Measurements from ENCODE around the gene OCA2. TPM values are rescaled to one million over a fixed set of nuclear protein-coding genes. Genes with fewer than 3 reads are reported as not detected.

Gene OCA2
- total RNA-seq, 6 experiments from 2014 or later = 0.07 to 0.13 (median 0.12) TPM; not detected in 3

- TF ChIP-seq CTCF (IDR thresholded peaks at IDR 0.05) = no peak
- no peaks in the 10 kb centered on the region for H3K36me3 ChIP-seq
- no peak overlapping the region for H3K4me3 ChIP-seq
- 90% methylated on average over 2 of the region's 12 CpGs for WGBS (ENCODE audit: insufficient coverage, low coverage, low lambda C conversion rate, missing lambda C conversion rate)
- intact Hi-C loops (cut with DNase I) = no loop called here
- ATAC-seq (no peak), DNase-seq (no peak)
- H3K9me3 ChIP-seq = no peaks in the 10 kb centered on the region
- no peak overlapping the region for H3K27ac ChIP-seq
- H3K4me1 ChIP-seq = no peaks in the 10 kb centered on the region
- no peaks in the 10 kb centered on the region for H3K27me3 ChIP-seq
These were observed 71.4 kb downstream of the OCA2 start for GRCh38 chr15:28027714-28028076.

- Histone ChIP-seq H3K9me3 (no peaks in the 10 kb centered on the region), H3K36me3 (no peaks in the 10 kb centered on the region), H3K27ac (no peak overlapping the region), H3K27me3 (no peaks in the 10 kb centered on the region), H3K4me3 (no peak overlapping the region), H3K4me1 (no peaks in the 10 kb centered on the region)
- DNase-seq (no peak), ATAC-seq (no peak)
- TF ChIP-seq CTCF (IDR thresholded peaks at IDR 0.05) (no peak), POLR2A (IDR thresholded peaks at IDR 0.05) (no peak)
- WGBS (ENCODE audit: insufficient coverage, low coverage, low lambda C conversion rate, missing lambda C conversion rate) = 91% methylated on average over 33 of the region's 45 CpGs
- intact Hi-C loops (cut with DNase I) = no loop called here
These were observed 72.1 kb downstream of the OCA2 start for GRCh38 chr15:28026764-28027713.

GRCh38 chr15:28026221-28026620 lies 72.9 kb downstream of the OCA2 start:
- TF ChIP-seq POLR2A (IDR thresholded peaks at IDR 0.05) (no peak), CTCF (IDR thresholded peaks at IDR 0.05) (no peak)
- intact Hi-C loops (cut with DNase I) = no loop called here
- no peak for DNase-seq
- no peaks in the 10 kb centered on the region for H3K4me1 ChIP-seq
- H3K4me3 ChIP-seq = no peak overlapping the region
- 74% methylated on average over 7 of the region's 9 CpGs for WGBS (ENCODE audit: insufficient coverage, low coverage, low lambda C conversion rate, missing lambda C conversion rate)
- no peaks in the 10 kb centered on the region for H3K36me3 ChIP-seq
- no peak for ATAC-seq
- H3K27ac ChIP-seq = no peak overlapping the region
- no peaks in the 10 kb centered on the region for H3K9me3 ChIP-seq
- H3K27me3 ChIP-seq = no peaks in the 10 kb centered on the region

- Histone ChIP-seq H3K27ac (no peak overlapping the region), H3K4me1 (no peaks in the 10 kb centered on the region), H3K4me3 (no peak overlapping the region), H3K36me3 (no peaks in the 10 kb centered on the region), H3K9me3 (no peaks in the 10 kb centered on the region), H3K27me3 (no peaks in the 10 kb centered on the region)
- 82% methylated on average over 4 of the region's 7 CpGs for WGBS (ENCODE audit: insufficient coverage, low coverage, low lambda C conversion rate, missing lambda C conversion rate)
- DNase-seq (no peak), ATAC-seq (no peak)
- no peak for TF ChIP-seq CTCF (IDR thresholded peaks at IDR 0.05)
- no peak for TF ChIP-seq POLR2A (IDR thresholded peaks at IDR 0.05)
- intact Hi-C loops (cut with DNase I) = no loop called here
These were observed 73.7 kb downstream of the OCA2 start for GRCh38 chr15:28025413-28025812.
